ENCODE measurements around the gene PGGHG. TPM values are rescaled to one million over a fixed set of nuclear protein-coding genes. Genes with fewer than 3 reads are reported as not detected.

The PGGHG gene
- total and polyA plus RNA-seq, 2 of the 13 experiments (the other 11 are each of a cell fraction or from before 2014, with no cell fraction given), result 5.9 to 14.8 TPM

GRCh38 chr11:298406-299065, 9.6 kb downstream of the PGGHG start (continued):
- TF ChIP-seq ZNF318 (CRISPR knock-in tag; IDR thresholded peaks at IDR 0.05) (no peak), THAP8 (CRISPR knock-in tag; IDR thresholded peaks at IDR 0.05; ENCODE audit: borderline replicate concordance) (no peak), MEF2D (CRISPR knock-in tag; IDR thresholded peaks at IDR 0.05) (no peak), USF2 (IDR thresholded peaks at IDR 0.05; ENCODE audit: low read depth, low read length) (no peak), USF2 (CRISPR knock-in tag; IDR thresholded peaks at IDR 0.05; ENCODE audit: borderline replicate concordance) (no peak), CREB1 (IDR thresholded peaks at IDR 0.05) (peak; percentile 75), CREB1 (CRISPR knock-in tag; IDR thresholded peaks at IDR 0.05) (no peak), ZNF136 (CRISPR knock-in tag; IDR thresholded peaks at IDR 0.05; ENCODE audit: low read depth) (no peak), ZNF124 (CRISPR knock-in tag; IDR thresholded peaks at IDR 0.05) (no peak), MAX (IDR thresholded peaks at IDR 0.05) (no peak), NFE2L1 (CRISPR knock-in tag; IDR thresholded peaks at IDR 0.05; ENCODE audit: borderline replicate concordance) (no peak), TARDBP (CRISPR knock-in tag; IDR thresholded peaks at IDR 0.05) (no peak), JUNB (CRISPR knock-in tag; IDR thresholded peaks at IDR 0.05; ENCODE audit: borderline replicate concordance) (no peak), SETDB1 (CRISPR knock-in tag; IDR thresholded peaks at IDR 0.05; ENCODE audit: borderline replicate concordance) (no peak), MNT (IDR thresholded peaks at IDR 0.05) (no peak), ZNF414 (CRISPR knock-in tag; IDR thresholded peaks at IDR 0.05) (no peak)
